CD4-positive, alpha-beta memory T cell (primary cell): ENCODE measurements around the gene ZNF407. TPM values are rescaled to one million over a fixed set of nuclear protein-coding genes. Genes with fewer than 3 reads are reported as not detected.

Source experiments
- CTCF ChIA-PET: fragments of 350-600 bp; sonication (Branson Sonifier 250); formaldehyde crosslinking; loops from one replicate; lab custom pipeline; 2021; ENCODE audit warnings: inconsistent platforms; ENCODE audit not compliant: partially characterized antibody; lab: Charles Lee
- POLR2A ChIA-PET: fragments of 350-600 bp; sonication (Branson Sonifier 250); formaldehyde crosslinking; loops from one replicate; lab custom pipeline; 2021; ENCODE audit not compliant: partially characterized antibody; lab: Charles Lee
- DNase-seq, 5 donors: peaks; one replicate each; pipeline versions ENCODE4 v3.0.0 to v3.0.0-alpha.2; 2020 to 2022; ENCODE audit warnings: mixed read lengths in 1 of 5
- H3K27ac ChIP-seq: one replicate; pipeline ENCODE4 v1.7.0; 2013; ENCODE audit warnings: low read depth, low read length
- H3K27me3 ChIP-seq: 2 replicates; pipeline ENCODE4 v1.7.0; 2013; ENCODE audit warnings: mild to moderate bottlenecking, low read length, moderate library complexity; ENCODE audit not compliant: insufficient read depth
- H3K36me3 ChIP-seq: 2 replicates; pipeline ENCODE4 v1.7.0; 2013; ENCODE audit warnings: mild to moderate bottlenecking, low read length, moderate library complexity; ENCODE audit not compliant: insufficient read depth
- H3K4me1 ChIP-seq: 2 replicates; pipeline ENCODE4 v1.7.0; 2013; ENCODE audit warnings: mild to moderate bottlenecking, low read length, moderate library complexity; ENCODE audit not compliant: insufficient read depth
- H3K4me3 ChIP-seq, 2 donors: one replicate each; pipeline ENCODE4 v1.7.0; 2013; ENCODE audit warnings: low read length in 2 of 2, mild to moderate bottlenecking in 1 of 2
- H3K9me3 ChIP-seq, 2 donors: one replicate each; pipeline ENCODE4 v1.7.0; 2013; ENCODE audit warnings: low read length in 2 of 2, control low read depth in 1 of 2; ENCODE audit not compliant: control insufficient read depth in 1 of 2
- H3K27ac Mint-ChIP-seq, 7 donors: one replicate each; pipeline ENCODE4 v1.8.0; 2020 to 2021; ENCODE audit warnings: mixed read lengths in 7 of 7, mild to moderate bottlenecking in 6 of 7, inconsistent platforms in 3 of 7, moderate library complexity in 3 of 7
- H3K27me3 Mint-ChIP-seq, 2 donors: one replicate each; pipeline ENCODE4 v1.8.0; 2020 to 2021; ENCODE audit warnings: mixed read lengths in 2 of 2
- H3K36me3 Mint-ChIP-seq, 2 donors: one replicate each; pipeline ENCODE4 v1.8.0; 2020 to 2021; ENCODE audit warnings: mixed read lengths in 2 of 2, inconsistent platforms in 1 of 2, mild to moderate bottlenecking in 1 of 2
- H3K4me1 Mint-ChIP-seq, 4 donors: one replicate each; pipeline ENCODE4 v1.8.0; 2020 to 2021; ENCODE audit warnings: mixed read lengths in 4 of 4, mild to moderate bottlenecking in 1 of 4
- H3K4me3 Mint-ChIP-seq, 8 donors: one replicate each; pipeline ENCODE4 v1.8.0; 2020 to 2021; ENCODE audit warnings: mixed read lengths in 8 of 8, mild to moderate bottlenecking in 7 of 8, moderate library complexity in 6 of 8, inconsistent platforms in 3 of 8
- H3K9me3 Mint-ChIP-seq, 8 donors: one replicate each; pipeline ENCODE4 v1.8.0; 2020 to 2021; ENCODE audit warnings: mixed read lengths in 8 of 8, mild to moderate bottlenecking in 5 of 8, inconsistent platforms in 3 of 8, moderate library complexity in 1 of 8
- intact Hi-C: fragments of 100-400 bp; cut with micrococcal nuclease; formaldehyde crosslinking; loops from one replicate; pipeline ENCODE4 v1.15.1; 2023
- polyA plus RNA-seq, 2 donors: library from polyadenylated mRNA; unstranded; fragments of 300-500 nt; fragmentation: Illumina TruSeq; gene quantifications; one replicate each; pipeline ENCODE4 v1.2.3, GENCODE V29; 2021
- total RNA-seq, 2 experiments: library from RNA; stranded (reverse); gene quantifications; one replicate each; pipeline ENCODE4 v1.2.3, GENCODE V29; 2021

ZNF407 gene
- total and polyA plus RNA-seq, 4 experiments from 2014 or later, result 1.8 to 26.9 (median 15.3) TPM

- H3K9me3 ChIP-seq, result no peaks in the 10 kb centered on the region
- H3K4me1 ChIP-seq, result no peaks in the 10 kb centered on the region
- Mint-ChIP-seq H3K4me1 (peaks cover 0 to 10% (median 3%) of the 10 kb centered on the region in 4 donors), H3K27me3 (no peaks in the 10 kb centered on the region), H3K9me3 (peaks cover 0 to 2% (median 0%) of the 10 kb centered on the region in 8 donors), H3K4me3 (no peak overlapping the region), H3K36me3 (peaks cover 11 to 16% of the 10 kb centered on the region in 2 donors), H3K27ac (no peak overlapping the region)
- DNase-seq, result no peak
- no peaks in the 10 kb centered on the region for H3K27me3 ChIP-seq
- intact Hi-C loops, result no loop called here
- ChIA-PET CTCF (no interaction called here), POLR2A (no interaction called here)
- no peaks in the 10 kb centered on the region for H3K36me3 ChIP-seq
- no peak overlapping the region for H3K4me3 ChIP-seq
- H3K27ac ChIP-seq, result no peak overlapping the region
These were observed 202.4 kb downstream of the ZNF407 start for GRCh38 chr18:74800098-74800497.

- H3K27ac ChIP-seq, result no peak overlapping the region
- DNase-seq, result no peak
- Mint-ChIP-seq H3K27me3 (no peaks in the 10 kb centered on the region), H3K27ac (no peak overlapping the region), H3K4me1 (peaks cover 0 to 4% (median 0%) of the 10 kb centered on the region in 4 donors), H3K36me3 (peaks cover 17 to 37% of the 10 kb centered on the region in 2 donors), H3K9me3 (peaks cover 0 to 4% (median 0%) of the 10 kb centered on the region in 8 donors), H3K4me3 (no peak overlapping the region)
- H3K27me3 ChIP-seq, result no peaks in the 10 kb centered on the region
- H3K9me3 ChIP-seq, result no peaks in the 10 kb centered on the region
- ChIA-PET CTCF (no interaction called here), POLR2A (no interaction called here)
- no peak overlapping the region for H3K4me3 ChIP-seq
- intact Hi-C loops, result no loop called here
- no peaks in the 10 kb centered on the region for H3K4me1 ChIP-seq
- H3K36me3 ChIP-seq, result no peaks in the 10 kb centered on the region
These were observed 205.4 kb downstream of the ZNF407 start for GRCh38 chr18:74803117-74803516.

GRCh38 chr18:74803769-74804168 lies 206.1 kb downstream of the ZNF407 start:
- Histone ChIP-seq H3K27me3 (no peaks in the 10 kb centered on the region), H3K9me3 (no peaks in the 10 kb centered on the region), H3K4me3 (no peak overlapping the region), H3K36me3 (no peaks in the 10 kb centered on the region), H3K4me1 (no peaks in the 10 kb centered on the region), H3K27ac (no peak overlapping the region)
- intact Hi-C loops, result no loop called here
- no peaks in the 10 kb centered on the region for H3K4me1 Mint-ChIP-seq
- peaks cover 17 to 37% of the 10 kb centered on the region in 2 donors for H3K36me3 Mint-ChIP-seq
- H3K27me3 Mint-ChIP-seq, result no peaks in the 10 kb centered on the region
- no peak for DNase-seq
- ChIA-PET POLR2A (no interaction called here), CTCF (no interaction called here)
- no peak overlapping the region for H3K4me3 Mint-ChIP-seq
- no peak overlapping the region for H3K27ac Mint-ChIP-seq
- peaks cover 0 to 4% (median 0%) of the 10 kb centered on the region in 8 donors for H3K9me3 Mint-ChIP-seq

GRCh38 chr18:74804677-74805076 lies 207.0 kb downstream of the ZNF407 start:
- H3K27ac ChIP-seq, result no peak overlapping the region
- Mint-ChIP-seq H3K4me1 (no peaks in the 10 kb centered on the region), H3K27me3 (no peaks in the 10 kb centered on the region), H3K36me3 (peaks cover 17 to 37% of the 10 kb centered on the region in 2 donors), H3K9me3 (peaks cover 0 to 4% (median 0%) of the 10 kb centered on the region in 8 donors), H3K4me3 (no peak overlapping the region), H3K27ac (peak overlapping the region in 1 of 7 donors; percentile 37)
- H3K36me3 ChIP-seq, result no peaks in the 10 kb centered on the region
- H3K9me3 ChIP-seq, result no peaks in the 10 kb centered on the region
- CTCF ChIA-PET, result no interaction called here
- H3K4me1 ChIP-seq, result no peaks in the 10 kb centered on the region
- POLR2A ChIA-PET, result no interaction called here
- DNase-seq, result no peak
- H3K4me3 ChIP-seq, result no peak overlapping the region
- intact Hi-C loops, result no loop called here
- no peaks in the 10 kb centered on the region for H3K27me3 ChIP-seq

GRCh38 chr18:74806073-74806472 lies 208.4 kb downstream of the ZNF407 start:
- H3K9me3 ChIP-seq, result no peaks in the 10 kb centered on the region
- H3K9me3 Mint-ChIP-seq, result peaks cover 0 to 4% (median 0%) of the 10 kb centered on the region in 8 donors
- H3K27me3 ChIP-seq, result no peaks in the 10 kb centered on the region
- ChIA-PET POLR2A (no interaction called here), CTCF (no interaction called here)
- intact Hi-C loops, result no loop called here
- H3K27ac ChIP-seq, result no peak overlapping the region
- H3K36me3 ChIP-seq, result no peaks in the 10 kb centered on the region
- no peak overlapping the region for H3K27ac Mint-ChIP-seq
- H3K36me3 Mint-ChIP-seq, result peaks cover 17 to 37% of the 10 kb centered on the region in 2 donors
- no peak overlapping the region for H3K4me3 ChIP-seq
- no peaks in the 10 kb centered on the region for H3K4me1 ChIP-seq
- no peaks in the 10 kb centered on the region for H3K27me3 Mint-ChIP-seq
- H3K4me1 Mint-ChIP-seq, result no peaks in the 10 kb centered on the region
- H3K4me3 Mint-ChIP-seq, result no peak overlapping the region
- DNase-seq, result no peak

GRCh38 chr18:74806700-74807416 lies 209.2 kb downstream of the ZNF407 start:
- no peak for DNase-seq
- Mint-ChIP-seq H3K4me1 (no peaks in the 10 kb centered on the region), H3K27me3 (no peaks in the 10 kb centered on the region), H3K9me3 (peaks cover 0 to 4% (median 0%) of the 10 kb centered on the region in 8 donors), H3K4me3 (no peak overlapping the region), H3K27ac (peak overlapping the region in 1 of 7 donors; percentile 6), H3K36me3 (peaks cover 17 to 37% of the 10 kb centered on the region in 2 donors)
- H3K27ac ChIP-seq, result no peak overlapping the region
- H3K9me3 ChIP-seq, result no peaks in the 10 kb centered on the region
- CTCF ChIA-PET, result no interaction called here
- H3K27me3 ChIP-seq, result no peaks in the 10 kb centered on the region
- no peaks in the 10 kb centered on the region for H3K36me3 ChIP-seq
- intact Hi-C loops, result no loop called here
- H3K4me1 ChIP-seq, result no peaks in the 10 kb centered on the region
- POLR2A ChIA-PET, result no interaction called here
- H3K4me3 ChIP-seq, result no peak overlapping the region

- intact Hi-C loops, result no loop called here
- H3K9me3 Mint-ChIP-seq, result peaks cover 0 to 7% (median 2%) of the 10 kb centered on the region in 8 donors
- no peaks in the 10 kb centered on the region for H3K27me3 Mint-ChIP-seq
- POLR2A ChIA-PET, result no interaction called here
- peaks cover 15 to 22% of the 10 kb centered on the region in 2 donors for H3K36me3 Mint-ChIP-seq
- CTCF ChIA-PET, result no interaction called here
- Histone ChIP-seq H3K4me1 (no peaks in the 10 kb centered on the region), H3K27ac (no peak overlapping the region), H3K27me3 (no peaks in the 10 kb centered on the region), H3K36me3 (no peaks in the 10 kb centered on the region), H3K9me3 (no peaks in the 10 kb centered on the region), H3K4me3 (no peak overlapping the region)
- no peak overlapping the region for H3K4me3 Mint-ChIP-seq
- no peak overlapping the region for H3K27ac Mint-ChIP-seq
- no peak for DNase-seq
- H3K4me1 Mint-ChIP-seq, result peaks cover 3 to 5% (median 4%) of the 10 kb centered on the region in 4 donors
These were observed 219.9 kb downstream of the ZNF407 start for GRCh38 chr18:74817576-74817975.
